Choroid plexus epithelial cell (primary cell): ENCODE measurements around the gene CALR.

Source experiments
- DNase-seq: peaks from one replicate; pipeline ENCODE4 v3.0.0-alpha.2; 2010; ENCODE audit warnings: low read depth
- H3K4me3 ChIP-seq: 2 replicates; pipeline ENCODE4 v1.5.1; 2011; ENCODE audit warnings: low read depth, mild to moderate bottlenecking, control low read depth, low read length, moderate library complexity
- TF ChIP-seq, protein P1 (sequence below): conservative IDR thresholded peaks from 2 replicates; pipeline ENCODE4 v1.5.1; 2011; ENCODE audit warnings: low read depth, mild to moderate bottlenecking, control low read depth, inconsistent platforms, low read length, moderate library complexity

Gene CALR

DNA sequence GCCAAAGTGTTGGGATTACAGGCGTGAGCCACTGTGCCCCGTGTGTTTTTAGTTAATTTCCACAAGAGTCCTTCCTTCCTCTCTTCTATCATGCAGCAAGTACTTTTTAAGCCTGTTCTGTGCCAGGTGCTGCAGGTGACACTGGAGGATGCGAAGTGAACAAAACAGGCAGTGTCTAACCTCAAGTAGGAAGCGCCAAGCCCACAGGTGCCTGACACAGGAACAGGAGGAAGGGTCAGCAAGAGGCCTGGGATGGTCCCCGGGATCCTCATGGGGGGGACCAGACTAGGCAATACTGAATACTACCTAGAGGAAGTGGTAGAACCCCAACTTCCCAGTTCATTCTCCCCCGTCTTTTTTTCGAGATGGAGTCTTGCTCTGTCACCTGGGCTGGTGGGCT lies 1.8 kb upstream of the CALR start:
- DNase-seq, result no peak
- TF ChIP-seq, protein P1, sequence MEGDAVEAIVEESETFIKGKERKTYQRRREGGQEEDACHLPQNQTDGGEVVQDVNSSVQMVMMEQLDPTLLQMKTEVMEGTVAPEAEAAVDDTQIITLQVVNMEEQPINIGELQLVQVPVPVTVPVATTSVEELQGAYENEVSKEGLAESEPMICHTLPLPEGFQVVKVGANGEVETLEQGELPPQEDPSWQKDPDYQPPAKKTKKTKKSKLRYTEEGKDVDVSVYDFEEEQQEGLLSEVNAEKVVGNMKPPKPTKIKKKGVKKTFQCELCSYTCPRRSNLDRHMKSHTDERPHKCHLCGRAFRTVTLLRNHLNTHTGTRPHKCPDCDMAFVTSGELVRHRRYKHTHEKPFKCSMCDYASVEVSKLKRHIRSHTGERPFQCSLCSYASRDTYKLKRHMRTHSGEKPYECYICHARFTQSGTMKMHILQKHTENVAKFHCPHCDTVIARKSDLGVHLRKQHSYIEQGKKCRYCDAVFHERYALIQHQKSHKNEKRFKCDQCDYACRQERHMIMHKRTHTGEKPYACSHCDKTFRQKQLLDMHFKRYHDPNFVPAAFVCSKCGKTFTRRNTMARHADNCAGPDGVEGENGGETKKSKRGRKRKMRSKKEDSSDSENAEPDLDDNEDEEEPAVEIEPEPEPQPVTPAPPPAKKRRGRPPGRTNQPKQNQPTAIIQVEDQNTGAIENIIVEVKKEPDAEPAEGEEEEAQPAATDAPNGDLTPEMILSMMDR, result no peak
- no peak overlapping the region for H3K4me3 ChIP-seq

DNA sequence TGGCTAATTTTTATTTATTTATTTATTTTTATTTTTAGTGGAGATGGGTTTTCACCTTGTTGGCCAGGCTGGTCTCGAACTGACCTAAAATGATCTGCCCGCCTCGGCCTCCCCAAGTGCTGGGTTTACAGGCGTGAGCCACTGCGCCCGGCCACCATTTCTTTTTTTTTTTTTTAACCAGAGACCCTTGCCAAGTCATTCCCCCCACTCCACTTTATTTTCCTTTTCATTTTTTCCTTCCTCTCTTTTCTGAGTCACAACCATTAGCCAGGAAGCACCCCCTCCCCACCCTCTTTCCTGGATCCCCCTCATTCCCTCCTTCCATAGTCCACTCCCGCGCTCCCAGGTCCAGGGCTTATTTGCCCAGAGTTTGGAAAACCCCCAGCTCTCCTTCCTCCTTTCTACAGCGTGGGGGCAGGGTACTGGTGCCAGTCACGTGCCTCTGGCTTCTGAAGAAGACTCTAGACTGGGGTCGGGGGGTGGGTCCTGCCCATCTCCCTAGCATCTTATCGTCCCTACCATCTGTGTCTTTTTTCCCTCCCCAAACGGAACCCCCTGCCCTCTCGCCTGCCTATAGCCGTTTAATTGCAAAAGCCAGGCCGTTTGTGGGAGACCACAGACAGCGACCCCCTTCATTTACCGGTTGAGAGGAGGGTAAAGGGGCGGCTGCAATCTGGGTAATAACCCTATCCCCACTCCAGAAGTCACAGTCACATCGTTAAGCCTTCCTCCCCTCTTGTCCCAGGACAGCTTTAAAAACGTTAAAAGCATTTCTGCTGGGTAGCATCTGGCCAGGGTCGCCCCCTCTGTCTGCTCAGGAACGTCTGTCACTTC lies 1.1 kb upstream of the CALR start:
- H3K4me3 ChIP-seq, result peak overlapping the region; percentile 57
- TF ChIP-seq, protein P1, result no peak
- DNase-seq, result no peak

- peak overlapping the region; percentile 99 for H3K4me3 ChIP-seq
- peak; percentile 83 for DNase-seq
- TF ChIP-seq, protein P1, result peak; percentile 25
Measured at GRCh38 chr19:12938779-12939601, 581 bp downstream of the CALR start.

- no peak for DNase-seq
- TF ChIP-seq, protein P1, result no peak
- peak overlapping the region; percentile 99 for H3K4me3 ChIP-seq
Measured at GRCh38 chr19:12939975-12940423, 1.6 kb downstream of the CALR start.

GRCh38 chr19:12940897-12941296 lies 2.5 kb downstream of the CALR start:
- no peak overlapping the region for H3K4me3 ChIP-seq
- TF ChIP-seq, protein P1, result no peak
- no peak for DNase-seq

DNA sequence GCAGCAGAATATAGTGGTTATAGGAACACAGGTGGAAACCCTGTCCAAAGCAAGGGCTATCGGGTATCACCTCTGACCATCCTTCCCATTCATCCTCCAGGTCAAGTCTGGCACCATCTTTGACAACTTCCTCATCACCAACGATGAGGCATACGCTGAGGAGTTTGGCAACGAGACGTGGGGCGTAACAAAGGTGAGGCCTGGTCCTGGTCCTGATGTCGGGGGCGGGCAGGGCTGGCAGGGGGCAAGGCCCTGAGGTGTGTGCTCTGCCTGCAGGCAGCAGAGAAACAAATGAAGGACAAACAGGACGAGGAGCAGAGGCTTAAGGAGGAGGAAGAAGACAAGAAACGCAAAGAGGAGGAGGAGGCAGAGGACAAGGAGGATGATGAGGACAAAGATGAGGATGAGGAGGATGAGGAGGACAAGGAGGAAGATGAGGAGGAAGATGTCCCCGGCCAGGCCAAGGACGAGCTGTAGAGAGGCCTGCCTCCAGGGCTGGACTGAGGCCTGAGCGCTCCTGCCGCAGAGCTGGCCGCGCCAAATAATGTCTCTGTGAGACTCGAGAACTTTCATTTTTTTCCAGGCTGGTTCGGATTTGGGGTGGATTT lies 5.1 kb downstream of the CALR start:
- no peak overlapping the region for H3K4me3 ChIP-seq
- TF ChIP-seq, protein P1, result no peak
- DNase-seq, result no peak
